Suprapubic skin (tissue), 4 donors: Measurements from ENCODE around the gene SIRPB2.

Experiments used
- POLR2A ChIP-seq, 2 donors: fragments of 450-650 bp; IDR thresholded peaks; one replicate each; pipeline ENCODE4 v1.6.1; 2017; ENCODE audit warnings: antibody characterized with exemption in 2 of 2, mild to moderate bottlenecking in 2 of 2, moderate library complexity in 2 of 2
- POLR2AphosphoS5 ChIP-seq, 3 donors: sonication (generic); formaldehyde crosslinking; IDR thresholded peaks; one replicate each; pipeline ENCODE4 v1.6.1; 2017; ENCODE audit warnings: antibody characterized with exemption in 3 of 3
- TF ChIP-seq, protein P1 (sequence below), 2 donors: fragments of 200-600 bp in 1 of 2; fragments of 450-650 bp in 1 of 2; sonication (generic) in 1 of 2; IDR thresholded peaks; one replicate each; pipeline ENCODE4 v1.5.1; 2016 to 2019; ENCODE audit warnings: antibody characterized with exemption in 2 of 2, mild to moderate bottlenecking in 1 of 2, moderate library complexity in 1 of 2

DNA sequence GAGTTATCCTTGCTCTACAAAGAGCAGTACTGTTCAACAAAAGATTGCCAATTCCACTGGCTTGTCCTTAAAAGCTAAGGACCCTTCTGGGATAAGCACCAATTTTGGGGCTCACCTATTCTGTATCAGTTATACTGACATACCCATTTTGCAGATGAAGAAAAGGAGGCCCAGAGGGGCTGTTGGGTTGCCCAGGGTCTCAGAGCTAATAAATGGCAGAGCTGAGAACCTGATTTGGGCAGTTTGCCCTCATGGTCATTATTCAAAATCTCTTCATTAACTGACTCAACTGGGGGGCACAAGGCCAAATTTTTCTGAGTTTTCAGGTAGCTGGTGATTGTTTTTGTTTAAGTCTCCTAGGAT is 55.9 kb downstream of the SIRPB2 start:
- TF ChIP-seq, protein P1, sequence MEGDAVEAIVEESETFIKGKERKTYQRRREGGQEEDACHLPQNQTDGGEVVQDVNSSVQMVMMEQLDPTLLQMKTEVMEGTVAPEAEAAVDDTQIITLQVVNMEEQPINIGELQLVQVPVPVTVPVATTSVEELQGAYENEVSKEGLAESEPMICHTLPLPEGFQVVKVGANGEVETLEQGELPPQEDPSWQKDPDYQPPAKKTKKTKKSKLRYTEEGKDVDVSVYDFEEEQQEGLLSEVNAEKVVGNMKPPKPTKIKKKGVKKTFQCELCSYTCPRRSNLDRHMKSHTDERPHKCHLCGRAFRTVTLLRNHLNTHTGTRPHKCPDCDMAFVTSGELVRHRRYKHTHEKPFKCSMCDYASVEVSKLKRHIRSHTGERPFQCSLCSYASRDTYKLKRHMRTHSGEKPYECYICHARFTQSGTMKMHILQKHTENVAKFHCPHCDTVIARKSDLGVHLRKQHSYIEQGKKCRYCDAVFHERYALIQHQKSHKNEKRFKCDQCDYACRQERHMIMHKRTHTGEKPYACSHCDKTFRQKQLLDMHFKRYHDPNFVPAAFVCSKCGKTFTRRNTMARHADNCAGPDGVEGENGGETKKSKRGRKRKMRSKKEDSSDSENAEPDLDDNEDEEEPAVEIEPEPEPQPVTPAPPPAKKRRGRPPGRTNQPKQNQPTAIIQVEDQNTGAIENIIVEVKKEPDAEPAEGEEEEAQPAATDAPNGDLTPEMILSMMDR (IDR thresholded peaks at IDR 0.05) = no peak
- TF ChIP-seq POLR2A (IDR thresholded peaks at IDR 0.05) (no peak), POLR2AphosphoS5 (IDR thresholded peaks at IDR 0.05) (no peak)
